ENCODE results near the gene OR52A1. TPM values are rescaled to one million over a fixed set of nuclear protein-coding genes. Genes with fewer than 3 reads are reported as not detected.

The OR52A1 gene
- not detected for polyA plus RNA-seq

- no peaks in the 10 kb centered on the region for H3K27me3 ChIP-seq (ENCODE audit: control insufficient read depth in 1 of 2, insufficient read depth in 2 of 2, low read length in 2 of 2)
- no peaks in the 10 kb centered on the region for H3K36me3 ChIP-seq (ENCODE audit: control insufficient read depth in 2 of 2, insufficient read depth in 2 of 2, low read length in 1 of 2)
- no peaks in the 10 kb centered on the region for H3K4me1 ChIP-seq (ENCODE audit: control insufficient read depth in 2 of 2, insufficient read depth in 2 of 2, low read length in 1 of 2)
- H3K4me3 ChIP-seq (ENCODE audit: low read depth in 1 of 2, low read length in 2 of 2) = no peak within 1 kb of the TSS
- WGBS, 2 donors = 59 to 63% methylated on average over 3 of the region's 3 CpGs
- H3K9me3 ChIP-seq (ENCODE audit: control insufficient read depth in 2 of 2, insufficient read depth in 1 of 2, low read depth in 1 of 2, low read length in 1 of 2) = no peaks in the 10 kb centered on the region
- H3K27ac ChIP-seq (ENCODE audit: low read depth in 2 of 2, low read length in 1 of 2) = no peak within 1 kb of the TSS
These were observed at the start of gene OR52A1 for GRCh38 chr11:5154657-5155056. Gene OR52A1 (minus strand): TSS chr11:5154757. CDS start chr11:5152369, 2,388 bp downstream.

GRCh38 chr11:5203366-5203765 lies 48.8 kb upstream of the OR52A1 start:
- H3K4me1 ChIP-seq (ENCODE audit: control insufficient read depth in 2 of 2, insufficient read depth in 2 of 2, low read length in 1 of 2) = no peaks in the 10 kb centered on the region
- no peaks in the 10 kb centered on the region for H3K36me3 ChIP-seq (ENCODE audit: control insufficient read depth in 2 of 2, insufficient read depth in 2 of 2, low read length in 1 of 2)
- H3K9me3 ChIP-seq (ENCODE audit: control insufficient read depth in 2 of 2, insufficient read depth in 1 of 2, low read depth in 1 of 2, low read length in 1 of 2) = no peaks in the 10 kb centered on the region
- no peaks in the 10 kb centered on the region for H3K27me3 ChIP-seq (ENCODE audit: control insufficient read depth in 1 of 2, insufficient read depth in 2 of 2, low read length in 2 of 2)
- H3K4me3 ChIP-seq (ENCODE audit: low read depth in 1 of 2, low read length in 2 of 2) = no peak overlapping the region
- no peak overlapping the region for H3K27ac ChIP-seq (ENCODE audit: low read depth in 2 of 2, low read length in 1 of 2)
- WGBS, 2 donors = 76 to 88% methylated on average over 2 of the region's 2 CpGs

GRCh38 chr11:5200582-5200981 lies 46.0 kb upstream of the OR52A1 start, which contains the start of gene OR51V1:
Gene OR51V1 (minus strand): TSS chr11:5200682. CDS start chr11:5200682, 0 bp downstream.
- no peaks in the 10 kb centered on the region for H3K36me3 ChIP-seq (ENCODE audit: control insufficient read depth in 2 of 2, insufficient read depth in 2 of 2, low read length in 1 of 2)
- no peaks in the 10 kb centered on the region for H3K27me3 ChIP-seq (ENCODE audit: control insufficient read depth in 1 of 2, insufficient read depth in 2 of 2, low read length in 2 of 2)
- H3K9me3 ChIP-seq (ENCODE audit: control insufficient read depth in 2 of 2, insufficient read depth in 1 of 2, low read depth in 1 of 2, low read length in 1 of 2) = no peaks in the 10 kb centered on the region
- no peak within 1 kb of the TSS for H3K4me3 ChIP-seq (ENCODE audit: low read depth in 1 of 2, low read length in 2 of 2)
- 50 to 58% methylated on average over 1 of the region's 1 CpG for WGBS, 2 donors
- H3K4me1 ChIP-seq (ENCODE audit: control insufficient read depth in 2 of 2, insufficient read depth in 2 of 2, low read length in 1 of 2) = no peaks in the 10 kb centered on the region
- H3K27ac ChIP-seq (ENCODE audit: low read depth in 2 of 2, low read length in 1 of 2) = no peak within 1 kb of the TSS

GRCh38 chr11:5198285-5198684 lies 43.7 kb upstream of the OR52A1 start:
- H3K4me1 ChIP-seq (ENCODE audit: control insufficient read depth in 2 of 2, insufficient read depth in 2 of 2, low read length in 1 of 2) = no peaks in the 10 kb centered on the region
- H3K4me3 ChIP-seq (ENCODE audit: low read depth in 1 of 2, low read length in 2 of 2) = no peak overlapping the region
- H3K36me3 ChIP-seq (ENCODE audit: control insufficient read depth in 2 of 2, insufficient read depth in 2 of 2, low read length in 1 of 2) = no peaks in the 10 kb centered on the region
- no peaks in the 10 kb centered on the region for H3K27me3 ChIP-seq (ENCODE audit: control insufficient read depth in 1 of 2, insufficient read depth in 2 of 2, low read length in 2 of 2)
- peaks cover 0 to 3% of the 10 kb centered on the region in 2 donors for H3K9me3 ChIP-seq (ENCODE audit: control insufficient read depth in 2 of 2, insufficient read depth in 1 of 2, low read depth in 1 of 2, low read length in 1 of 2)
- no peak overlapping the region for H3K27ac ChIP-seq (ENCODE audit: low read depth in 2 of 2, low read length in 1 of 2)

DNA sequence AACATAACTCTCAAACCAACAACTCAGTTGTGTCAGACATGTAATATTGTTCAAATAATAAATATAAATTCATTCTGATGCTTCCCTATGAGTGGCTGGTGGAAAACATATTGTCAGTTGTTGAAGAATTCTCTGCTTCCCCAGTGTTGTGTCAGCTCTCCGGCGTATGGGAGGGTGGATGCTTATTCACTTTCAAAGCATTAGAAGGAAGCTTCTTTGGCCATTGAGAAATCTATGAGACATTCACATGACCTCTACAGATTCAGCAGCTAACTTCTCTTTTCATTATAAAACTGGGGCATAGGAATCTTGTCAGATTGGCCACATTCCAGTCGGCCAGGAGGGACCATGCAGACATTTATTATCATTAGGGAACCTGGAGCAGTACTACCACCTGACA lies 43.0 kb upstream of the OR52A1 start:
- Histone ChIP-seq H3K27me3 (ENCODE audit: control insufficient read depth in 1 of 2, insufficient read depth in 2 of 2, low read length in 2 of 2) (no peaks in the 10 kb centered on the region), H3K36me3 (ENCODE audit: control insufficient read depth in 2 of 2, insufficient read depth in 2 of 2, low read length in 1 of 2) (no peaks in the 10 kb centered on the region), H3K4me1 (ENCODE audit: control insufficient read depth in 2 of 2, insufficient read depth in 2 of 2, low read length in 1 of 2) (no peaks in the 10 kb centered on the region), H3K27ac (ENCODE audit: low read depth in 2 of 2, low read length in 1 of 2) (no peak overlapping the region), H3K9me3 (ENCODE audit: control insufficient read depth in 2 of 2, insufficient read depth in 1 of 2, low read depth in 1 of 2, low read length in 1 of 2) (peaks cover 0 to 3% of the 10 kb centered on the region in 2 donors), H3K4me3 (ENCODE audit: low read depth in 1 of 2, low read length in 2 of 2) (no peak overlapping the region)
- WGBS, 2 donors = 72% methylated on average over 3 of the region's 3 CpGs

DNA sequence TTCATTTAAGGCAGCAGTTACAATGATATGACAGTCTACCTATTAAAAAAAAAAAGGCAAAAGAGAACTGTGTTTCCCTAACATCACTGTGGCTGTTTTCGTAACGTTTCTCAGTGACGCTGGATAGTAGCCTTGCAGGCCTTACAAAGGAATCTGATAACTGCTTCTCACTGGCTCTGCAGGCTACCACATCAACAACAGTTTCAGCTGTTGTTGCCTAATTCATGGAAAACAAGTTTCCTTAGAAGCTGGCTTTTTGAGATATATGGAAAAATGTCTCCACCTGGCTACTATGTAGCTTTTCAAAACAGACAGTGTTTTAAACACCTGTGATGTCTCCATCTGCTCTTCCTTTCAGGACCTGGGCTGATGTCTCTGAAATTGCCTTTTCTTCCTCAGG lies 42.2 kb upstream of the OR52A1 start:
- Histone ChIP-seq H3K36me3 (ENCODE audit: control insufficient read depth in 2 of 2, insufficient read depth in 2 of 2, low read length in 1 of 2) (no peaks in the 10 kb centered on the region), H3K27ac (ENCODE audit: low read depth in 2 of 2, low read length in 1 of 2) (no peak overlapping the region), H3K27me3 (ENCODE audit: control insufficient read depth in 1 of 2, insufficient read depth in 2 of 2, low read length in 2 of 2) (no peaks in the 10 kb centered on the region), H3K4me1 (ENCODE audit: control insufficient read depth in 2 of 2, insufficient read depth in 2 of 2, low read length in 1 of 2) (no peaks in the 10 kb centered on the region), H3K9me3 (ENCODE audit: control insufficient read depth in 2 of 2, insufficient read depth in 1 of 2, low read depth in 1 of 2, low read length in 1 of 2) (peaks cover 0 to 3% of the 10 kb centered on the region in 2 donors), H3K4me3 (ENCODE audit: low read depth in 1 of 2, low read length in 2 of 2) (no peak overlapping the region)
- WGBS, 2 donors = 65 to 68% methylated on average over 3 of the region's 3 CpGs

GRCh38 chr11:5196067-5196466 lies 41.5 kb upstream of the OR52A1 start:
- H3K4me3 ChIP-seq (ENCODE audit: low read depth in 1 of 2, low read length in 2 of 2) = no peak overlapping the region
- 67 to 76% methylated on average over 5 of the region's 5 CpGs for WGBS, 2 donors

GRCh38 chr11:5192738-5193137 lies 38.2 kb upstream of the OR52A1 start:
- WGBS, 2 donors = 0 to 26% methylated on average over 1 of the region's 1 CpG
- Histone ChIP-seq H3K4me3 (ENCODE audit: low read depth in 1 of 2, low read length in 2 of 2) (no peak overlapping the region), H3K27ac (ENCODE audit: low read depth in 2 of 2, low read length in 1 of 2) (no peak overlapping the region)

More at GRCh38 chr11:5196067-5196466, 41.5 kb upstream of the OR52A1 start:
- H3K4me1 ChIP-seq (ENCODE audit: control insufficient read depth in 2 of 2, insufficient read depth in 2 of 2, low read length in 1 of 2) = no peaks in the 10 kb centered on the region
- no peaks in the 10 kb centered on the region for H3K36me3 ChIP-seq (ENCODE audit: control insufficient read depth in 2 of 2, insufficient read depth in 2 of 2, low read length in 1 of 2)
- peaks cover 0 to 3% of the 10 kb centered on the region in 2 donors for H3K9me3 ChIP-seq (ENCODE audit: control insufficient read depth in 2 of 2, insufficient read depth in 1 of 2, low read depth in 1 of 2, low read length in 1 of 2)
- no peak overlapping the region for H3K27ac ChIP-seq (ENCODE audit: low read depth in 2 of 2, low read length in 1 of 2)
- H3K27me3 ChIP-seq (ENCODE audit: control insufficient read depth in 1 of 2, insufficient read depth in 2 of 2, low read length in 2 of 2) = no peaks in the 10 kb centered on the region

GRCh38 chr11:5188201-5188600 lies 33.6 kb upstream of the OR52A1 start:
- H3K4me1 ChIP-seq (ENCODE audit: control insufficient read depth in 2 of 2, insufficient read depth in 2 of 2, low read length in 1 of 2) = no peaks in the 10 kb centered on the region
- H3K27me3 ChIP-seq (ENCODE audit: control insufficient read depth in 1 of 2, insufficient read depth in 2 of 2, low read length in 2 of 2) = no peaks in the 10 kb centered on the region
- WGBS, 2 donors = 82 to 89% methylated on average over 2 of the region's 2 CpGs
- H3K9me3 ChIP-seq (ENCODE audit: control insufficient read depth in 2 of 2, insufficient read depth in 1 of 2, low read depth in 1 of 2, low read length in 1 of 2) = no peaks in the 10 kb centered on the region
- no peak overlapping the region for H3K27ac ChIP-seq (ENCODE audit: low read depth in 2 of 2, low read length in 1 of 2)
- H3K4me3 ChIP-seq (ENCODE audit: low read depth in 1 of 2, low read length in 2 of 2) = no peak overlapping the region
- H3K36me3 ChIP-seq (ENCODE audit: control insufficient read depth in 2 of 2, insufficient read depth in 2 of 2, low read length in 1 of 2) = no peaks in the 10 kb centered on the region

More at GRCh38 chr11:5192738-5193137, 38.2 kb upstream of the OR52A1 start:
- H3K27me3 ChIP-seq (ENCODE audit: control insufficient read depth in 1 of 2, insufficient read depth in 2 of 2, low read length in 2 of 2) = no peaks in the 10 kb centered on the region
- peaks cover 0 to 3% of the 10 kb centered on the region in 2 donors for H3K9me3 ChIP-seq (ENCODE audit: control insufficient read depth in 2 of 2, insufficient read depth in 1 of 2, low read depth in 1 of 2, low read length in 1 of 2)
- no peaks in the 10 kb centered on the region for H3K4me1 ChIP-seq (ENCODE audit: control insufficient read depth in 2 of 2, insufficient read depth in 2 of 2, low read length in 1 of 2)
- no peaks in the 10 kb centered on the region for H3K36me3 ChIP-seq (ENCODE audit: control insufficient read depth in 2 of 2, insufficient read depth in 2 of 2, low read length in 1 of 2)

GRCh38 chr11:5178046-5178837 lies 23.7 kb upstream of the OR52A1 start:
- Histone ChIP-seq H3K9me3 (ENCODE audit: control insufficient read depth in 2 of 2, insufficient read depth in 1 of 2, low read depth in 1 of 2, low read length in 1 of 2) (no peaks in the 10 kb centered on the region), H3K27me3 (ENCODE audit: control insufficient read depth in 1 of 2, insufficient read depth in 2 of 2, low read length in 2 of 2) (no peaks in the 10 kb centered on the region), H3K27ac (ENCODE audit: low read depth in 2 of 2, low read length in 1 of 2) (no peak overlapping the region), H3K4me1 (ENCODE audit: control insufficient read depth in 2 of 2, insufficient read depth in 2 of 2, low read length in 1 of 2) (no peaks in the 10 kb centered on the region), H3K36me3 (ENCODE audit: control insufficient read depth in 2 of 2, insufficient read depth in 2 of 2, low read length in 1 of 2) (no peaks in the 10 kb centered on the region), H3K4me3 (ENCODE audit: low read depth in 1 of 2, low read length in 2 of 2) (no peak overlapping the region)
- 82 to 83% methylated on average over 10 of the region's 10 CpGs for WGBS, 2 donors

All from esophagus (tissue), 2 donors.